ENCODE results near the gene C1QL4. TPM values are rescaled to one million over a fixed set of nuclear protein-coding genes. Genes with fewer than 3 reads are reported as not detected.
A peak's percentile ranks its signal among the peaks of the same experiment; 100 is the strongest.

Gene C1QL4
- total RNA-seq, 1 experiment from 2014 or later, result not detected

DNA sequence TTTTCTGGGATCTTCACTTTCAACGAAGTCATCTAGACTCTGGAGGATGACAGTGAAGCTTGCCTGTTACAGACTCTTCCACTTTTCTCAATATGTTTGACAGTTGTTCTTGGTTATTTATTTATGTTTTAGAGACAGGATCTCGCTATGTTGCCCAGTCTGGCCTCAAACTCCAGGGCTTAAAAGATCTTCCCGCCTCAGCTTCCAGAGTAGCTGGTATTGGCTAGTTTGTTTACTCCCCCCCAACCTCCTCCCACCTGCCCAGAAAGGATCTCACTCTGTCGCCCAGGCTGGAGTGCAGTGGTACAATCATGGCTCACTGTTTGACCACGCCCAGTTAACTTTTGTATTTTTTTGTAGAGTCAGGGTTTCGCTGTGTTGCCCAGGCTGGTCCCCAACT is 33.6 kb upstream of the C1QL4 start:
- CTCF ChIA-PET, result no interaction called here
- Mint-ChIP-seq H3K27me3 (ENCODE audit: unreplicated experiment) (no peaks in the 10 kb centered on the region), H3K9me3 (ENCODE audit: low read depth, unreplicated experiment) (no peaks in the 10 kb centered on the region), H3K4me1 (ENCODE audit: low read depth, unreplicated experiment) (no peaks in the 10 kb centered on the region), H3K27ac (ENCODE audit: unreplicated experiment) (no peak overlapping the region), H3K36me3 (ENCODE audit: insufficient read depth, unreplicated experiment) (peaks cover 24% of the 10 kb centered on the region), H3K4me3 (ENCODE audit: low read depth, unreplicated experiment) (no peak overlapping the region)
- no peak for TF ChIP-seq CTCF (IDR thresholded peaks at IDR 0.05; ENCODE audit: unreplicated experiment)
- intact Hi-C loops (cut with micrococcal nuclease; ENCODE audit: unreplicated experiment), result no loop called here
- no TSS peak for BruUV-seq (replicated peaks)
- DNase-seq, result no peak

GRCh38 chr12:49369411-49370145 is 32.6 kb upstream of the C1QL4 start:
- no peaks in the 10 kb centered on the region for H3K4me1 Mint-ChIP-seq (ENCODE audit: low read depth, unreplicated experiment)
- BruUV-seq (replicated peaks), result no TSS peak
- peak; percentile 28 for DNase-seq
- no peaks in the 10 kb centered on the region for H3K9me3 Mint-ChIP-seq (ENCODE audit: low read depth, unreplicated experiment)
- H3K4me3 Mint-ChIP-seq (ENCODE audit: low read depth, unreplicated experiment), result no peak overlapping the region
- no peak overlapping the region for H3K27ac Mint-ChIP-seq (ENCODE audit: unreplicated experiment)
- H3K27me3 Mint-ChIP-seq (ENCODE audit: unreplicated experiment), result no peaks in the 10 kb centered on the region
- TF ChIP-seq CTCF (IDR thresholded peaks at IDR 0.05; ENCODE audit: unreplicated experiment), result no peak
- CTCF ChIA-PET, result no interaction called here
- peaks cover 24% of the 10 kb centered on the region for H3K36me3 Mint-ChIP-seq (ENCODE audit: insufficient read depth, unreplicated experiment)
- intact Hi-C loops (cut with micrococcal nuclease; ENCODE audit: unreplicated experiment), result no loop called here

DNA sequence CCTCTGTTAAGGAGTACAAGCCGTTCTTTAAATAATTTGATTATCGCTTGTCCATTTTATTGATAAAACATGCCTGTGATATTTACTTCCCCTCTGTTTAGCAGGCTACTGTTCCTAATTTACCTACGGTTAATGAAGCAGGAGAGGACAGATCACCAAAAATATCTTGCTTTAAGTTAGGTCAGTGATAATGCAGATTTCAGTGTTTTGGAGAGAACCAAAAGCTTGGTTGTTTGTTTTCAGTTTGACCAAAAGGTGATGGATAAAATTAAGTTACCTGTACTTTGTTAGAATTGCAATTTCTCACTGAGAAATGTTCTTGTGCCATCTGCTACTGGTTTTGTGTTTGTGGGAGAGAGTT is 31.2 kb upstream of the C1QL4 start:
- CTCF ChIA-PET, result no interaction called here
- intact Hi-C loops (cut with micrococcal nuclease; ENCODE audit: unreplicated experiment), result no loop called here
- Mint-ChIP-seq H3K27me3 (ENCODE audit: unreplicated experiment) (no peaks in the 10 kb centered on the region), H3K9me3 (ENCODE audit: low read depth, unreplicated experiment) (no peaks in the 10 kb centered on the region), H3K27ac (ENCODE audit: unreplicated experiment) (peak overlapping the region; percentile 68), H3K4me3 (ENCODE audit: low read depth, unreplicated experiment) (peak overlapping the region; percentile 80), H3K36me3 (ENCODE audit: insufficient read depth, unreplicated experiment) (peaks cover 24% of the 10 kb centered on the region), H3K4me1 (ENCODE audit: low read depth, unreplicated experiment) (no peaks in the 10 kb centered on the region)
- DNase-seq, result no peak
- no TSS peak for BruUV-seq (replicated peaks)
- TF ChIP-seq CTCF (IDR thresholded peaks at IDR 0.05; ENCODE audit: unreplicated experiment), result no peak

DNA sequence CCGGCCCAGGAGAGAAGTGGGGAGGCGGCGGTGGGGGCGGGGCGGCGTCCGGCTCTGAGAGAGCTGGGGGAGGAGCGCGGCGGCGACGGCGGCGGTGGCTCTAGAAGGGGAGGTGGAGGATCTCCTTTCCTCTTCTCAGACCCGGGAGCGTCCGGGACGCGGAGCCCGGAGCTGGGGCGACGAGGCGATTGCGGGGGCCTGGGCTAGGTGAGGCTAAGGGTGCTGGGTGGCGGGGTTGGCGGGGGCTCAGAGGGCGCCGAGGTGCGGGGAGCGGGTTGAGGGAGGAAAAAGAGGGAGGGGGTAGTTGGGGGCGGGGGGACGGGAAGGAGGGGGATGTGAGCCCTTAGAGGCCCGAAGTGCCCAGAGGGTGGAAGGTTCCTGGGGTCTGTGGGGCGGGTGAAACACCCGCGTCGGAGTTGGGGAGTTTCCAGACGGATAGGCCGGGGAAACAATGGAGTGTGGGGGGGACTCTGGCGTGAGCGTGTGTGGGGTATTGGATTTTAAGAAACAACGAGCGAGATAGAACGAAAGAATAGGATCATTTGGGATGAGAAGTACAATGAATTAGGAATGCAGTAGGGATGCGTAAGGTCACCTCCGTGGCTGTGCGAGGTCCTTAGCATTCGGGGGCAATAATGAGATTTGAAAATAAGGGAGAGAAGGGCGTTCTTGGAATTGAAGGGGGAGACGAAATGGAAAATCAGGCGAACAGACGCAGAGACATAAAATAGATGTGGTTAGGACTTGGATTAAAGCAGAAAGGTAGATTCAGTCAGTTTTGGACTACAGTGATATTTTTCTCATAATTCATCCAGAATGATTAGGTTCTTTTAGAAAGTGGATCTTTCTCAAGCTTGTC is 30.6 kb upstream of the C1QL4 start, which contains the start of gene SPATS2:
Gene SPATS2 (plus strand): TSS at position 82 of the 859 bp plus-strand sequence. CDS start 93,551 bp downstream, outside the sequence.
- no peaks in the 10 kb centered on the region for H3K27me3 Mint-ChIP-seq (ENCODE audit: unreplicated experiment)
- H3K9me3 Mint-ChIP-seq (ENCODE audit: low read depth, unreplicated experiment), result no peaks in the 10 kb centered on the region
- peak within 1 kb of the TSS; percentile 80 for H3K4me3 Mint-ChIP-seq (ENCODE audit: low read depth, unreplicated experiment)
- no peaks in the 10 kb centered on the region for H3K4me1 Mint-ChIP-seq (ENCODE audit: low read depth, unreplicated experiment)
- peaks cover 24% of the 10 kb centered on the region for H3K36me3 Mint-ChIP-seq (ENCODE audit: insufficient read depth, unreplicated experiment)
- intact Hi-C loops (cut with micrococcal nuclease; ENCODE audit: unreplicated experiment), result no loop called here
- no peak for DNase-seq
- no peak for TF ChIP-seq CTCF (IDR thresholded peaks at IDR 0.05; ENCODE audit: unreplicated experiment)
- H3K27ac Mint-ChIP-seq (ENCODE audit: unreplicated experiment), result peak within 1 kb of the TSS; percentile 68
- CTCF ChIA-PET, result interaction anchor here (0.7 to 1.8 kb wide), 6 partner anchors 9 to 213 kb away, joined by 3 to 8 read pairs (median 4); no protein-coding TSS in a partner anchor
- BruUV-seq (replicated peaks), result no TSS peak

Data from Calu3 (cell line).